HG02943 (cell line): ENCODE results near the gene AXIN1.
"Not testable (repeated sequence)": the region's sequence is repeated elsewhere in the genome, so short reads cannot be mapped to it uniquely, and the experiment has no call there.

Source experiments
- ATAC-seq: cut with Tn5 transposase; IDR thresholded peaks from one replicate; pipeline ENCODE4 v1.9.1; 2021; ENCODE audit warnings: mild to moderate bottlenecking, low read depth, moderate library complexity; ENCODE audit not compliant: unreplicated experiment

Gene AXIN1

GRCh38 chr16:334861-335632 lies 17.5 kb downstream of the AXIN1 start:
- not testable (repeated sequence) for ATAC-seq

- not testable (repeated sequence) for ATAC-seq
Observed at GRCh38 chr16:334164-334832, 18.2 kb downstream of the AXIN1 start.

GRCh38 chr16:333406-334094 lies 19.0 kb downstream of the AXIN1 start:
- no peak for ATAC-seq

GRCh38 chr16:331181-331814 lies 21.2 kb downstream of the AXIN1 start:
- ATAC-seq: not testable (repeated sequence)

GRCh38 chr16:330741-331140 lies 21.8 kb downstream of the AXIN1 start:
- no peak for ATAC-seq

GRCh38 chr16:325375-326145 lies 27.0 kb downstream of the AXIN1 start:
- no peak for ATAC-seq

- ATAC-seq: no peak
Observed at GRCh38 chr16:324451-325334, 27.8 kb downstream of the AXIN1 start.

- no peak for ATAC-seq
Observed at GRCh38 chr16:324201-324450, 28.4 kb downstream of the AXIN1 start.

- ATAC-seq: no peak
Observed at GRCh38 chr16:322476-323143, 29.9 kb downstream of the AXIN1 start.

GRCh38 chr16:321532-321931 lies 31.0 kb downstream of the AXIN1 start:
- ATAC-seq: no peak

GRCh38 chr16:320206-320605 lies 32.3 kb downstream of the AXIN1 start:
- ATAC-seq: no peak

GRCh38 chr16:318628-319027 lies 33.9 kb downstream of the AXIN1 start:
- no peak for ATAC-seq

- no peak for ATAC-seq
Observed at GRCh38 chr16:317583-317982, 34.9 kb downstream of the AXIN1 start.

GRCh38 chr16:316741-317464 lies 35.6 kb downstream of the AXIN1 start:
- ATAC-seq: no peak

GRCh38 chr16:314795-315299 lies 37.7 kb downstream of the AXIN1 start:
- ATAC-seq: no peak

GRCh38 chr16:314351-314750 lies 38.2 kb downstream of the AXIN1 start:
- no peak for ATAC-seq

GRCh38 chr16:311725-312124 lies 40.8 kb downstream of the AXIN1 start:
- ATAC-seq: no peak

- no peak for ATAC-seq
Observed at GRCh38 chr16:309476-309875, 43.0 kb downstream of the AXIN1 start.
